ENCODE measurements around the gene DUSP3.

DNA sequence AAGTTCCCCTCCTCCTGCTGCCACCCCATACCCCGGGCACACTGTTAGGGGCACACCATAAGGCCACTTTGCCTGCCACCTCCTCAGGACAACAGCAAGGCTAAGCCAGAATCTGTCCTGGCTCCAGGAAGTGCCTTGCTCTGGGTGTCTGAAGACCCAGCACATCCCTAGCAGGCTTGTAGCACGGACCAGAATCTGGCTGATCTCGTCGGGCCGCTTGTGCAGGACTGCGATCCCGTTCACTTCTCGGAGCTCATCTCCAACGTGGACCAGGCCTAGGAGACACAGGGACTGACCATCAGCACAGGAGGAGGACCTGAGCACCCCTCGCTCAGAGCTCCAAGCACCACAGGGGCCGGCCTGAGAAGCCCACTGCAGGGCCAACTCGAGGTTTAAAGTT, 46.8 kb upstream of the DUSP3 start:
- TF ChIP-seq, protein P1, sequence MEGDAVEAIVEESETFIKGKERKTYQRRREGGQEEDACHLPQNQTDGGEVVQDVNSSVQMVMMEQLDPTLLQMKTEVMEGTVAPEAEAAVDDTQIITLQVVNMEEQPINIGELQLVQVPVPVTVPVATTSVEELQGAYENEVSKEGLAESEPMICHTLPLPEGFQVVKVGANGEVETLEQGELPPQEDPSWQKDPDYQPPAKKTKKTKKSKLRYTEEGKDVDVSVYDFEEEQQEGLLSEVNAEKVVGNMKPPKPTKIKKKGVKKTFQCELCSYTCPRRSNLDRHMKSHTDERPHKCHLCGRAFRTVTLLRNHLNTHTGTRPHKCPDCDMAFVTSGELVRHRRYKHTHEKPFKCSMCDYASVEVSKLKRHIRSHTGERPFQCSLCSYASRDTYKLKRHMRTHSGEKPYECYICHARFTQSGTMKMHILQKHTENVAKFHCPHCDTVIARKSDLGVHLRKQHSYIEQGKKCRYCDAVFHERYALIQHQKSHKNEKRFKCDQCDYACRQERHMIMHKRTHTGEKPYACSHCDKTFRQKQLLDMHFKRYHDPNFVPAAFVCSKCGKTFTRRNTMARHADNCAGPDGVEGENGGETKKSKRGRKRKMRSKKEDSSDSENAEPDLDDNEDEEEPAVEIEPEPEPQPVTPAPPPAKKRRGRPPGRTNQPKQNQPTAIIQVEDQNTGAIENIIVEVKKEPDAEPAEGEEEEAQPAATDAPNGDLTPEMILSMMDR (IDR thresholded peaks at IDR 0.05) = no peak
- TF ChIP-seq POLR2AphosphoS5 (IDR thresholded peaks at IDR 0.05) (no peak), POLR2A (IDR thresholded peaks at IDR 0.05) (no peak)
